A673 (cell line): ENCODE data around the gene GRID1.

Experiments
- EZH2 ChIP-seq: fragments of 200-600 bp; sonication (generic); IDR thresholded peaks from 2 replicates; pipeline ENCODE4 v1.6.1; 2017; ENCODE audit warnings: borderline replicate concordance, low read depth, mild to moderate bottlenecking, mixed read lengths, antibody characterized with exemption, low read length; ENCODE audit not compliant: poor library complexity, severe bottlenecking
- TF ChIP-seq, protein P1 (sequence below): fragments of 300-800, 200-600 bp; sonication (generic); conservative IDR thresholded peaks from 2 replicates; pipeline ENCODE4 v1.5.1; 2017; ENCODE audit warnings: low read depth, mild to moderate bottlenecking, antibody characterized with exemption, low read length, moderate library complexity, mixed read lengths

DNA sequence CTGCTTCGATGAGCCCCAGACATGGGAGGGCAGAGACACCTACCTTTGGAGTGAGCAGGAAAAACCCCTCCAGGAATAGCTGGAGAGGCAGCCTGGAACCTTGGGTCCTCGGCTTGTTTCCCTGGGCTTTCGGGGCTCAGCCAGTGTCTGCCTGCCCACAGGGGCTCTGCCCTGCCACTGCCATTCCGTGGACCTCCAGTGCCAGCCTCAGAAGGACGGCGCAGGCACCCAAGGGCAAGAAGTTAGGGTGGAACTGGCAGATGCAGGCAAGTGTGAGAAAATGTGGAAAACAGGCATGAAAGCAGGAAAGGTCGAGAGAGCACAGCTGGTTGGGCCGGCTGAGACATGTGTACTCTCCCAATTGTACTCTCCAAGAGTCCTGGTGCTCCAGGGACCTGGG, 281.5 kb downstream of the GRID1 start:
- TF ChIP-seq, protein P1, sequence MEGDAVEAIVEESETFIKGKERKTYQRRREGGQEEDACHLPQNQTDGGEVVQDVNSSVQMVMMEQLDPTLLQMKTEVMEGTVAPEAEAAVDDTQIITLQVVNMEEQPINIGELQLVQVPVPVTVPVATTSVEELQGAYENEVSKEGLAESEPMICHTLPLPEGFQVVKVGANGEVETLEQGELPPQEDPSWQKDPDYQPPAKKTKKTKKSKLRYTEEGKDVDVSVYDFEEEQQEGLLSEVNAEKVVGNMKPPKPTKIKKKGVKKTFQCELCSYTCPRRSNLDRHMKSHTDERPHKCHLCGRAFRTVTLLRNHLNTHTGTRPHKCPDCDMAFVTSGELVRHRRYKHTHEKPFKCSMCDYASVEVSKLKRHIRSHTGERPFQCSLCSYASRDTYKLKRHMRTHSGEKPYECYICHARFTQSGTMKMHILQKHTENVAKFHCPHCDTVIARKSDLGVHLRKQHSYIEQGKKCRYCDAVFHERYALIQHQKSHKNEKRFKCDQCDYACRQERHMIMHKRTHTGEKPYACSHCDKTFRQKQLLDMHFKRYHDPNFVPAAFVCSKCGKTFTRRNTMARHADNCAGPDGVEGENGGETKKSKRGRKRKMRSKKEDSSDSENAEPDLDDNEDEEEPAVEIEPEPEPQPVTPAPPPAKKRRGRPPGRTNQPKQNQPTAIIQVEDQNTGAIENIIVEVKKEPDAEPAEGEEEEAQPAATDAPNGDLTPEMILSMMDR = no peak
- TF ChIP-seq EZH2 = no peak
